Muscle of leg (tissue), 11 donors: Measurements from ENCODE around the gene ALDH1A2. TPM values are rescaled to one million over a fixed set of nuclear protein-coding genes. Genes with fewer than 3 reads are reported as not detected.

Experiments used
- DNase-seq: peaks from one replicate; pipeline ENCODE4 v3.0.0; 2013
- H3K27ac ChIP-seq: one replicate; pipeline ENCODE4 v1.5.1; 2013; ENCODE audit warnings: mild to moderate bottlenecking, low read length, control low read depth
- H3K27me3 ChIP-seq: one replicate; pipeline ENCODE4 v1.6.1; 2013; ENCODE audit warnings: low read length; ENCODE audit not compliant: control insufficient read depth, insufficient read depth
- H3K36me3 ChIP-seq: one replicate; pipeline ENCODE4 v1.6.1; 2013; ENCODE audit warnings: low read length; ENCODE audit not compliant: control insufficient read depth, insufficient read depth
- H3K4me1 ChIP-seq: one replicate; pipeline ENCODE4 v1.6.1; 2013; ENCODE audit warnings: low read length; ENCODE audit not compliant: control insufficient read depth, insufficient read depth
- H3K4me3 ChIP-seq: one replicate; pipeline ENCODE4 v1.5.1; 2013; ENCODE audit warnings: low read length, control low read depth
- H3K9me3 ChIP-seq: replicated peaks from 2 replicates; pipeline ENCODE4 v1.6.1; 2013; ENCODE audit warnings: low read depth, low read length; ENCODE audit not compliant: control insufficient read depth
- WGBS: methylation state at CpG from one replicate; pipeline ENCODE4 v1.1.5; 2013; ENCODE audit warnings: missing lambda C conversion rate; ENCODE audit not compliant: insufficient coverage; 5-methylcytosine and 5-hydroxymethylcytosine counted together
- polyA plus RNA-seq, 8 donors: library from polyadenylated mRNA; unstranded; fragments of 120-200 nt; gene quantifications; one replicate each; pipeline versions ENCODE4 v1.2.1 to v1.2.3, GENCODE V29; 2013; ENCODE audit warnings: inconsistent platforms in 1 of 8, low replicate concordance in 1 of 8; ENCODE audit not compliant: insufficient read length in 8 of 8, insufficient read depth in 1 of 8
- total RNA-seq: library from RNA; stranded (reverse); fragments of 120-200 nt; gene quantifications from one replicate; pipeline ENCODE4 v1.2.4, GENCODE V29; 2013

Gene ALDH1A2
- total and polyA plus RNA-seq, 9 donors, result 22.3 to 55.3 (median 35.9) TPM

- H3K27ac ChIP-seq, result peak overlapping the region; percentile 32
- H3K27me3 ChIP-seq, result no peaks in the 10 kb centered on the region
- H3K4me3 ChIP-seq, result no peak overlapping the region
- peaks cover 6% of the 10 kb centered on the region for H3K4me1 ChIP-seq
- WGBS, result no CpG with 5 or more reads among the region's 3 CpGs
- H3K9me3 ChIP-seq, result no peaks in the 10 kb centered on the region
- peak; percentile 95 for DNase-seq
- H3K36me3 ChIP-seq, result no peaks in the 10 kb centered on the region
These were observed 117.7 kb downstream of the ALDH1A2 start for GRCh38 chr15:57947781-57948180.

GRCh38 chr15:57947282-57947681 lies 118.2 kb downstream of the ALDH1A2 start:
- WGBS, result 79% methylated on average over 3 of the region's 4 CpGs
- no peak for DNase-seq
- Histone ChIP-seq H3K27ac (peak overlapping the region; percentile 32), H3K4me3 (no peak overlapping the region), H3K27me3 (no peaks in the 10 kb centered on the region), H3K9me3 (no peaks in the 10 kb centered on the region), H3K36me3 (no peaks in the 10 kb centered on the region), H3K4me1 (peaks cover 6% of the 10 kb centered on the region)

- H3K27ac ChIP-seq, result no peak overlapping the region
- H3K27me3 ChIP-seq, result no peaks in the 10 kb centered on the region
- no peak overlapping the region for H3K4me3 ChIP-seq
- DNase-seq, result no peak
- H3K36me3 ChIP-seq, result no peaks in the 10 kb centered on the region
- H3K4me1 ChIP-seq, result peaks cover 6% of the 10 kb centered on the region
- WGBS, result no CpG with 5 or more reads among the region's 3 CpGs
- no peaks in the 10 kb centered on the region for H3K9me3 ChIP-seq
These were observed 118.9 kb downstream of the ALDH1A2 start for GRCh38 chr15:57946491-57947048.

DNA sequence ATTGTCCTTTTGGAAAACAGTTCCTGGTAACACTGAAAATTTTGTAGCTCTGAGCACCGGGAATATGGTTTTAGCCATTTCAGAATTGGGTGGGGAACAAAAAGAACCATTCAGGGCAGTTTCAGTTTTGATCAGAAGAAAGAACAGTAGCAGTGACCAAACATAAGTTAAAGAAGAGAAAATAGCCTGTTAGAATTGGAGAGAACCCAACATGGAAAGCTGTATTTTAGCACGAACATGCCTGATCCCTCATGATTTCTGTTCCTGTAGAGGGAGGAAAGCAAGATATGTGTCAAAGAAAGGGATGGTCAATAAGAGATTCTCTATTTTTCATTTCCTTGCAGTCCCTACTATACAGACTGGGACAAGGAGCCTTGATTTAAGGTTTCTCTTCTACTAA lies 119.9 kb downstream of the ALDH1A2 start:
- Histone ChIP-seq H3K27ac (no peak overlapping the region), H3K4me1 (peaks cover 6% of the 10 kb centered on the region), H3K9me3 (no peaks in the 10 kb centered on the region), H3K36me3 (no peaks in the 10 kb centered on the region), H3K4me3 (no peak overlapping the region), H3K27me3 (no peaks in the 10 kb centered on the region)
- no peak for DNase-seq
- 29% methylated on average over 1 of the region's 2 CpGs for WGBS

GRCh38 chr15:57943754-57944420 lies 121.6 kb downstream of the ALDH1A2 start:
- Histone ChIP-seq H3K9me3 (no peaks in the 10 kb centered on the region), H3K4me1 (peaks cover 6% of the 10 kb centered on the region), H3K4me3 (no peak overlapping the region), H3K36me3 (no peaks in the 10 kb centered on the region), H3K27me3 (no peaks in the 10 kb centered on the region), H3K27ac (no peak overlapping the region)
- 50% methylated on average over 1 of the region's 3 CpGs for WGBS
- no peak for DNase-seq

DNA sequence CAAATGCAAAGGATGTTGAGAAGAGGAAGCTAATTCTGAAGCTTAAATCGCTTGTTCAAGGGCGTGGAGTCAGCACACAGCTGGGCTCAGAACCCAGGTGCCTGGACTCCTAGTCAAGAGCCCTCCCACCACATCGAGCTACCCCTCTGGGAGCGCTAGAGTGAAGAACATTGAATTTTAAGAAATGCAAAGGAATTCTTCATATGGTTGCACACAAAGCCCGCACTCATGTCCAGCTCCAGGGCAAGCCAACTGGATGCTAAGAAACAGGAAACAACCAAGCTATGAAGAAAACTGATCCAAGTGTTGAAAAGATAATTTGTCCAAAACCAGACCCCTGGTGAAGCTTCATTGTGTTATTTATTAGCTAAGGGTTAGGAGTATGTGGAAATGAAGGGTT lies 122.3 kb downstream of the ALDH1A2 start:
- no peak overlapping the region for H3K4me3 ChIP-seq
- H3K9me3 ChIP-seq, result no peaks in the 10 kb centered on the region
- no peak overlapping the region for H3K27ac ChIP-seq
- 60% methylated on average over 1 of the region's 5 CpGs for WGBS
- peaks cover 6% of the 10 kb centered on the region for H3K4me1 ChIP-seq
- H3K36me3 ChIP-seq, result no peaks in the 10 kb centered on the region
- peak; percentile 83 for DNase-seq
- no peaks in the 10 kb centered on the region for H3K27me3 ChIP-seq

GRCh38 chr15:57941816-57942215 lies 123.7 kb downstream of the ALDH1A2 start:
- H3K9me3 ChIP-seq, result no peaks in the 10 kb centered on the region
- no peaks in the 10 kb centered on the region for H3K36me3 ChIP-seq
- H3K27me3 ChIP-seq, result no peaks in the 10 kb centered on the region
- no peak overlapping the region for H3K27ac ChIP-seq
- no peak overlapping the region for H3K4me3 ChIP-seq
- peaks cover 3% of the 10 kb centered on the region for H3K4me1 ChIP-seq
- no peak for DNase-seq
- WGBS, result 100% methylated on average over 1 of the region's 1 CpG

GRCh38 chr15:57932348-57932747 lies 133.2 kb downstream of the ALDH1A2 start:
- Histone ChIP-seq H3K27me3 (peaks cover 2% of the 10 kb centered on the region), H3K4me3 (no peak overlapping the region), H3K27ac (no peak overlapping the region), H3K9me3 (no peaks in the 10 kb centered on the region), H3K4me1 (no peaks in the 10 kb centered on the region), H3K36me3 (no peaks in the 10 kb centered on the region)
- DNase-seq, result no peak
- WGBS, result 55% methylated on average over 2 of the region's 2 CpGs

DNA sequence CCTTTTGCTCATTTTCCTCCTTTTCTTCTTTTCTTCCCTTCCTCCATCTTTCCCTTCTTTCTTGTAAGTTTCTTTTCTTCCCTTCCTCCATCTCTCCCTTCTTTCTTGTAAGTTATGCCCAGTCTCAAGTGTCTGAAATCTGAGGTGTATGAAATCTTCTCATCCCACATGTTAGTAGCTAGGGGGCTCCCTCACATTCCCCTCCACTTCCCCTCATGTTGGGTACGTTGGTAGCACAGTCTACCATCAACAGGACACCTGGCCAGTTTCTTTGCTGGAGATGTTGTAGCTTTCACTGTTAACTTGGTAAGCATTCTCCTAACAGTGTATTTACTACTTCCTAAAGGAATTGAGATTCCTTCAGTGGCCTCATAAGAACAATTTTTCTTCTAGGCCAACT lies 133.9 kb downstream of the ALDH1A2 start:
- peaks cover 5% of the 10 kb centered on the region for H3K27me3 ChIP-seq
- no peaks in the 10 kb centered on the region for H3K36me3 ChIP-seq
- H3K4me3 ChIP-seq, result no peak overlapping the region
- DNase-seq, result no peak
- WGBS, result no CpG with 5 or more reads among the region's 1 CpG
- H3K9me3 ChIP-seq, result no peaks in the 10 kb centered on the region
- H3K27ac ChIP-seq, result no peak overlapping the region
- H3K4me1 ChIP-seq, result no peaks in the 10 kb centered on the region

DNA sequence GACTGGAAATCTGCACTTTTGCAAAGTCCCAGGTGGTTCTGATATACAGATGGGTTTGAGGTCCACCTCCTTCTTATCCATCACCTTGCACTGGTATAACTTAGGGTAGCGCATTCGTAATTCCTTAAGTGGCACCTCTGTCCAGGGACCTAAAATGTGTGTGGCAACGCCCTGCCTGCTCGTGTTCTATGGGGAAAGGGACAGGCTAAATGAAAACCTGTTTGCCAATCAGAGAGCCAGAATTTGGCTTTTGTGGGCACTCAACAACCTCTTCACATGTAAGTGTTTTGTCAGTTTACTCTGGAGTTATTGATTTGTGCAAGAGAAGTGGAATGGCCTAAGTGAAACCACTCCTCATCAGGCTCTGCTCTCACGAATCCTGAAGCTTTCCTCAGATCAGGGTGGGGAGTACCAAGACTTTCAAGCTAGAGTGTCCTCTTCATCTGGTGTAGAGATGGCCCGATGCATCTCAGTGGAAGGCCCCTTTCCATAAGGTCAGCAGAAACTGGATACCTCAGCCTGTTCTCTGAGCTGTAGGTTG lies 138.3 kb downstream of the ALDH1A2 start:
- Histone ChIP-seq H3K4me3 (no peak overlapping the region), H3K9me3 (no peaks in the 10 kb centered on the region), H3K27ac (no peak overlapping the region), H3K4me1 (peaks cover 15% of the 10 kb centered on the region), H3K36me3 (no peaks in the 10 kb centered on the region), H3K27me3 (peaks cover 5% of the 10 kb centered on the region)
- DNase-seq, result no peak
- WGBS, result 100% methylated on average over 4 of the region's 6 CpGs
